ENCODE data around the gene MAML2. TPM values are rescaled to one million over a fixed set of nuclear protein-coding genes. Genes with fewer than 3 reads are reported as not detected.
A peak's percentile ranks its signal among the peaks of the same experiment; 100 is the strongest.

The MAML2 gene
- total RNA-seq, 2 experiments from 2014 or later: 11.8 to 12.5 TPM

DNA sequence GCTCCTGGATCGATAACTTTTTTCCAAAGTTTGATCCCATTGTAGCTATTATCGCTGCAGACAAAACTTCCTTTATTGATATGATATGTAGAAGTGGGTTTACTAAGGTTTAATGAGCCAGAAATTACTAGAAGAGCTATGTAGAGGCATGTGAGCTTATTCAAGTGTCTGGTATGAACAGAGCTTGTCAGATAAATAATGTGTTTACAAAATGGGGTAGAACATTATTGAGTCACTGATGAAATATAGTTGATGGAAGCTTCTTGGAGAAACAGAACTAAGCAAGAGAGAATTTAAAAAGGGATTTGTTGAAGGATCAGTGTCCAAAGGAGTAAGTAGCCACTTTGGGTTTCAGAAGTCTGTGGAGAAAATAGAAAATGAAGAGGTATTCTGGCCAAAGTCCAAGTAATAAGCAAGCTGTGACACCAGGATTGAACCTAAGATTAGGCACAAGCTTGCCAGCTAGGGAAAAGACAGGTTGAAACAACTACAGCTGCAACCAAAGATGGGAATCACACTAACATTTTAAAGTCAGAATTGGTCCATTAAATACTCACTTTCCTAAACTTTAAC, 104.3 kb downstream of the MAML2 start:
- Mint-ChIP-seq H3K4me1 (ENCODE audit: low read depth) (peaks cover 24% of the 10 kb centered on the region), H3K36me3 (ENCODE audit: low read depth) (peaks cover 7% of the 10 kb centered on the region), H3K4me3 (no peak overlapping the region), H3K27ac (no peak overlapping the region), H3K27me3 (no peaks in the 10 kb centered on the region), H3K9me3 (no peaks in the 10 kb centered on the region)
- DNase-seq: no peak
- ChIA-PET CTCF (interaction anchor here (0.7 to 12.3 kb wide), 13 partner anchors 9 to 402 kb away, joined by 3 to 132 read pairs (median 4); partner anchors contain the start of gene MAML2), POLR2A (interaction anchor here (0.9 to 1.5 kb wide), 2 partner anchors 23 to 131 kb away, joined by 5 read pairs; no protein-coding TSS in a partner anchor)
- no peak for ATAC-seq
- intact Hi-C loops (cut with micrococcal nuclease): loop anchor here (5.0 kb wide), 1 partner anchor 226 kb away; no protein-coding TSS in a partner anchor
- TF ChIP-seq, protein P1, sequence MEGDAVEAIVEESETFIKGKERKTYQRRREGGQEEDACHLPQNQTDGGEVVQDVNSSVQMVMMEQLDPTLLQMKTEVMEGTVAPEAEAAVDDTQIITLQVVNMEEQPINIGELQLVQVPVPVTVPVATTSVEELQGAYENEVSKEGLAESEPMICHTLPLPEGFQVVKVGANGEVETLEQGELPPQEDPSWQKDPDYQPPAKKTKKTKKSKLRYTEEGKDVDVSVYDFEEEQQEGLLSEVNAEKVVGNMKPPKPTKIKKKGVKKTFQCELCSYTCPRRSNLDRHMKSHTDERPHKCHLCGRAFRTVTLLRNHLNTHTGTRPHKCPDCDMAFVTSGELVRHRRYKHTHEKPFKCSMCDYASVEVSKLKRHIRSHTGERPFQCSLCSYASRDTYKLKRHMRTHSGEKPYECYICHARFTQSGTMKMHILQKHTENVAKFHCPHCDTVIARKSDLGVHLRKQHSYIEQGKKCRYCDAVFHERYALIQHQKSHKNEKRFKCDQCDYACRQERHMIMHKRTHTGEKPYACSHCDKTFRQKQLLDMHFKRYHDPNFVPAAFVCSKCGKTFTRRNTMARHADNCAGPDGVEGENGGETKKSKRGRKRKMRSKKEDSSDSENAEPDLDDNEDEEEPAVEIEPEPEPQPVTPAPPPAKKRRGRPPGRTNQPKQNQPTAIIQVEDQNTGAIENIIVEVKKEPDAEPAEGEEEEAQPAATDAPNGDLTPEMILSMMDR (IDR thresholded peaks at IDR 0.05): no peak

- Mint-ChIP-seq H3K4me1 (ENCODE audit: low read depth) (peaks cover 24% of the 10 kb centered on the region), H3K4me3 (no peak overlapping the region), H3K9me3 (no peaks in the 10 kb centered on the region), H3K27ac (no peak overlapping the region), H3K27me3 (no peaks in the 10 kb centered on the region), H3K36me3 (ENCODE audit: low read depth) (peaks cover 8% of the 10 kb centered on the region)
- ChIA-PET CTCF (interaction anchor here (0.7 to 12.3 kb wide), 13 partner anchors 8 to 402 kb away, joined by 3 to 132 read pairs (median 4); partner anchors contain the start of gene MAML2), POLR2A (interaction anchor here (0.8 to 2.9 kb wide), 4 partner anchors 22 to 130 kb away, joined by 3 to 11 read pairs (median 5); partner anchors contain the start of gene MAML2)
- intact Hi-C loops (cut with micrococcal nuclease): loop anchor here (5.0 kb wide), 1 partner anchor 226 kb away; no protein-coding TSS in a partner anchor
- TF ChIP-seq, protein P1 (IDR thresholded peaks at IDR 0.05): no peak
- DNase-seq (no peak), ATAC-seq (no peak)
Observed at GRCh38 chr11:96237766-96238266, 105.2 kb downstream of the MAML2 start.

DNA sequence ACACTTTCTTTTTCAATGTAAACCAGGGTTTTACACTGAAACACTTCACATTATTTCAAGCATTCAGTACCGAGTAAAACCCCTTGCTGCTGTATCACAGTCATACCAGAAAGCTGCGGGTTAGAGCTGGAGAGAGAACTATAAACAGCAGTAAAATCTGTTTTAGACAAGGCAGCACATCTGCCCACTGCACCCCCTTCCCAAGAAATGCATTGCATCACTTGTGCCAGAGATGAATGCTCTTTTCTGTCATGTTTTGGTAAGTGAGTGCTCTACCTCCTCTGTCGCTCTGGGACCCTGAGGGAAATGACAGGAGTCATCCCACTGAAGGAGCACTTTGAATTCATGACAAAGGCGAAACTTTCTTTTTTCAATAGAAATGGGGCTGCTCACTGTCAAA, 107.2 kb downstream of the MAML2 start:
- Mint-ChIP-seq H3K4me1 (ENCODE audit: low read depth) (peaks cover 22% of the 10 kb centered on the region), H3K27me3 (no peaks in the 10 kb centered on the region), H3K9me3 (no peaks in the 10 kb centered on the region), H3K27ac (peak overlapping the region; percentile 90), H3K36me3 (ENCODE audit: low read depth) (peaks cover 16% of the 10 kb centered on the region), H3K4me3 (peak overlapping the region; percentile 52)
- CTCF ChIA-PET: interaction anchor here (0.8 to 12.3 kb wide), 10 partner anchors 14 to 387 kb away, joined by 3 to 132 read pairs (median 4); partner anchors contain the start of gene MAML2
- POLR2A ChIA-PET: interaction anchor here (0.6 to 2.9 kb wide), 6 partner anchors 10 to 106 kb away, joined by 3 to 11 read pairs (median 3); partner anchors contain the start of gene MAML2
- ATAC-seq: peak; percentile 98
- peak; percentile 83 for DNase-seq
- TF ChIP-seq, protein P1 (IDR thresholded peaks at IDR 0.05): no peak
- intact Hi-C loops (cut with micrococcal nuclease): loop anchor here (5.0 kb wide), 1 partner anchor 223 kb away; no protein-coding TSS in a partner anchor

- CTCF ChIA-PET: interaction anchor here (1.0 to 12.3 kb wide), 7 partner anchors 9 to 159 kb away, joined by 3 to 132 read pairs (median 4); partner anchors contain the start of gene MAML2
- H3K4me1 Mint-ChIP-seq (ENCODE audit: low read depth): peaks cover 27% of the 10 kb centered on the region
- peaks cover 16% of the 10 kb centered on the region for H3K36me3 Mint-ChIP-seq (ENCODE audit: low read depth)
- DNase-seq: no peak
- intact Hi-C loops (cut with micrococcal nuclease): loop anchor here (5.0 kb wide), 1 partner anchor 223 kb away; no protein-coding TSS in a partner anchor
- TF ChIP-seq, protein P1 (IDR thresholded peaks at IDR 0.05): no peak
- peak overlapping the region; percentile 90 for H3K27ac Mint-ChIP-seq
- no peaks in the 10 kb centered on the region for H3K9me3 Mint-ChIP-seq
- H3K4me3 Mint-ChIP-seq: peak overlapping the region; percentile 52
- H3K27me3 Mint-ChIP-seq: no peaks in the 10 kb centered on the region
- ATAC-seq: no peak
- POLR2A ChIA-PET: interaction anchor here (0.6 to 2.9 kb wide), 6 partner anchors 16 to 108 kb away, joined by 3 to 11 read pairs (median 4); partner anchors contain the start of gene MAML2
Observed at GRCh38 chr11:96234866-96235441, 108.0 kb downstream of the MAML2 start.

Data from activated CD8-positive, alpha-beta T cell treated with anti-CD3 and anti-CD28 coated beads for 36 hours (primary cell).